DOHH2 (cell line): Measurements from ENCODE around the gene ZFX.
"Not testable (repeated sequence)": the region's sequence is repeated elsewhere in the genome, so short reads cannot be mapped to it uniquely, and the experiment has no call there.

Source experiments
- H3F3A ChIP-seq: fragments of 200-600 bp; sonication (generic), shearing (Covaris generic); 2 replicates; pipeline ENCODE4 v1.6.0; 2016; ENCODE audit warnings: antibody characterized with exemption, mild to moderate bottlenecking; ENCODE audit not compliant: control insufficient read depth, insufficient read depth
- H3K27ac ChIP-seq: fragments of 200-600 bp; sonication (generic); 2 replicates; pipeline ENCODE4 v1.5.1; 2014; ENCODE audit warnings: low read depth, mild to moderate bottlenecking, low read length, moderate library complexity
- H3K27me3 ChIP-seq: fragments of 200-600 bp; sonication (generic); 2 replicates; pipeline ENCODE4 v1.6.1; 2014; ENCODE audit warnings: mild to moderate bottlenecking, low read length, mixed read lengths; ENCODE audit not compliant: control insufficient read depth
- H3K36me3 ChIP-seq: fragments of 200-600 bp; sonication (generic); 2 replicates; pipeline ENCODE4 v1.6.1; 2014; ENCODE audit warnings: mild to moderate bottlenecking, low read length, moderate library complexity, mixed read lengths; ENCODE audit not compliant: control insufficient read depth
- H3K4me1 ChIP-seq: fragments of 200-600 bp; sonication (generic); 2 replicates; pipeline ENCODE4 v1.6.1; 2014; ENCODE audit warnings: mild to moderate bottlenecking, low read length, mixed read lengths; ENCODE audit not compliant: control insufficient read depth
- H3K4me2 ChIP-seq: fragments of 200-600 bp; sonication (generic); 2 replicates; pipeline ENCODE4 v1.6.0; 2014; ENCODE audit warnings: mild to moderate bottlenecking, low read length, moderate library complexity
- H3K4me3 ChIP-seq: fragments of 200-600 bp; sonication (generic); 2 replicates; pipeline ENCODE4 v1.5.1; 2014; ENCODE audit warnings: mild to moderate bottlenecking, low read length, mixed read lengths
- H3K79me2 ChIP-seq: fragments of 200-600 bp; sonication (generic); 2 replicates; pipeline ENCODE4 v1.6.1; 2014; ENCODE audit warnings: mild to moderate bottlenecking, low read length, mixed read lengths; ENCODE audit not compliant: control insufficient read depth
- H3K9me2 ChIP-seq: fragments of 200-600 bp; sonication (generic); replicated peaks from 2 replicates; pipeline ENCODE4 v1.6.1; 2014; ENCODE audit warnings: mild to moderate bottlenecking, low read length, mixed read lengths; ENCODE audit not compliant: control insufficient read depth
- H3K9me3 ChIP-seq: fragments of 200-600 bp; sonication (generic); 2 replicates; pipeline ENCODE4 v1.6.1; 2014; ENCODE audit warnings: antibody characterized with exemption, low read length, mixed read lengths; ENCODE audit not compliant: control insufficient read depth, insufficient read depth
- H4K20me1 ChIP-seq: fragments of 200-600 bp; sonication (generic); 2 replicates; pipeline ENCODE4 v1.6.0; 2014; ENCODE audit warnings: low read depth, mild to moderate bottlenecking, antibody characterized with exemption, low read length, moderate library complexity; ENCODE audit not compliant: control insufficient read depth, insufficient read depth
- CTCF ChIP-seq: fragments of 200-600 bp; sonication (generic); IDR thresholded peaks from one replicate; pipeline ENCODE4 v1.5.1; 2014; ENCODE audit warnings: antibody characterized with exemption, mild to moderate bottlenecking, low read depth, low read length; ENCODE audit not compliant: poor library complexity, severe bottlenecking
- EZH2phosphoT487 ChIP-seq: fragments of 200-600 bp; sonication (generic); IDR thresholded peaks from 2 replicates; pipeline ENCODE4 v1.6.1; 2017; ENCODE audit warnings: borderline replicate concordance, mild to moderate bottlenecking, antibody characterized with exemption, low read length, moderate library complexity, mixed read lengths

ZFX gene

GRCh38 chrX:24154490-24155034, 5.0 kb downstream of the ZFX start:
- H3K4me2 ChIP-seq = no peak overlapping the region
- no peak overlapping the region for H3K27ac ChIP-seq
- peaks cover 58% of the 10 kb centered on the region for H3K36me3 ChIP-seq
- peaks cover 3% of the 10 kb centered on the region for H3F3A ChIP-seq
- no peak for TF ChIP-seq EZH2phosphoT487
- no peak for TF ChIP-seq CTCF
- no peak overlapping the region for H3K4me3 ChIP-seq
- H3K9me2 ChIP-seq = no peaks in the 10 kb centered on the region
- no peaks in the 10 kb centered on the region for H3K9me3 ChIP-seq
- no peaks in the 10 kb centered on the region; the same call in 1 of the 2 replicates for H4K20me1 ChIP-seq
- H3K4me1 ChIP-seq = peaks cover 28% of the 10 kb centered on the region
- H3K79me2 ChIP-seq = peaks cover 92% of the 10 kb centered on the region
- H3K27me3 ChIP-seq = no peaks in the 10 kb centered on the region

- not testable (repeated sequence) for H3K4me2 ChIP-seq, H4K20me1 ChIP-seq, H3K4me3 ChIP-seq
These were observed 6.2 kb downstream of the ZFX start for GRCh38 chrX:24155747-24156146.

GRCh38 chrX:24156177-24156576, 6.6 kb downstream of the ZFX start:
- Histone ChIP-seq H3K27me3 (no peaks in the 10 kb centered on the region), H3K4me3 (no peak overlapping the region), H3K79me2 (peaks cover 100% of the 10 kb centered on the region), H3K36me3 (peaks cover 52% of the 10 kb centered on the region), H3K9me3 (no peaks in the 10 kb centered on the region), H3K4me2 (no peak overlapping the region), H4K20me1 (no peaks in the 10 kb centered on the region; the same call in 1 of the 2 replicates), H3K4me1 (peaks cover 27% of the 10 kb centered on the region), H3F3A (no peaks in the 10 kb centered on the region), H3K27ac (no peak overlapping the region), H3K9me2 (no peaks in the 10 kb centered on the region)
- no peak for TF ChIP-seq CTCF
- TF ChIP-seq EZH2phosphoT487 = no peak

More at GRCh38 chrX:24155747-24156146, 6.2 kb downstream of the ZFX start:
- H3K9me3 ChIP-seq, H3F3A ChIP-seq, H3K27ac ChIP-seq, H3K27me3 ChIP-seq, H3K9me2 ChIP-seq: not testable (repeated sequence)
- H3K79me2 ChIP-seq = peaks cover 100% of the 10 kb centered on the region
- peaks cover 28% of the 10 kb centered on the region for H3K4me1 ChIP-seq
- H3K36me3 ChIP-seq = peaks cover 55% of the 10 kb centered on the region

- no peak overlapping the region for H3K27ac ChIP-seq
- no peak for TF ChIP-seq CTCF
- no peak for TF ChIP-seq EZH2phosphoT487
- peaks cover 30% of the 10 kb centered on the region for H3K36me3 ChIP-seq
- no peaks in the 10 kb centered on the region for H3K27me3 ChIP-seq
- peaks cover 5% of the 10 kb centered on the region; the same call in 1 of the 2 replicates for H3K4me1 ChIP-seq
- peaks cover 98% of the 10 kb centered on the region for H3K79me2 ChIP-seq
- H3K4me2 ChIP-seq = no peak overlapping the region
- no peaks in the 10 kb centered on the region for H4K20me1 ChIP-seq
- H3K9me3 ChIP-seq = no peaks in the 10 kb centered on the region
- no peaks in the 10 kb centered on the region for H3K9me2 ChIP-seq
- H3K4me3 ChIP-seq = no peak overlapping the region
- no peaks in the 10 kb centered on the region for H3F3A ChIP-seq
These were observed 9.4 kb downstream of the ZFX start for GRCh38 chrX:24158881-24159280.
